GM12873 (cell line): Measurements from ENCODE around the gene SNRPE.

Experiments
- CTCF ChIP-seq: IDR thresholded peaks from 2 replicates; pipeline ENCODE4 v1.5.1; 2012; ENCODE audit warnings: low read depth, mild to moderate bottlenecking, moderate library complexity, low read length, control low read depth; ENCODE audit not compliant: insufficient read depth; ENCODE audit errors: missing control alignments

SNRPE gene

GRCh38 chr1:203861379-203862184 lies at the start of gene SNRPE:
Gene SNRPE, plus strand, starts transcription at chr1:203861599. Its CDS starts 61 bp downstream, at chr1:203861660.
- peak; percentile 93 for TF ChIP-seq CTCF

- no peak for TF ChIP-seq CTCF
These were observed 47.6 kb upstream of the SNRPE start for GRCh38 chr1:203813581-203814341.

DNA sequence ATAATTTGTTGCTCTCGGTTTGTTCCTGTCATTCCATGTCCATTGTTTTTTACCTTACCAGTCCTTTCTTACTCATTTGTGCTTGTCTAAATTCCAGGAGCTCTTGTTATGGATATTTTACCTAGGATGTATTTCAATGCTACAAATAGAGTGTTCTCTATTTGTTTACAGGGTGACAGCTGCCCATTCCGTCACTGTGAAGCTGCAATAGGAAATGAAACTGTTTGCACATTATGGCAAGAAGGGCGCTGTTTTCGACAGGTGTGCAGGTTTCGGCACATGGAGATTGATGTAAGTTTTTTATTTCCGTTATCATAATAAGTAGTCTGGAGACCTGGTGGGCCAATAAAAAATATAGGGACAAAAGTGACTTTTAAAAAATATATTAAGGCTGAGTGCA lies 43.0 kb upstream of the SNRPE start:
- TF ChIP-seq CTCF = no peak

GRCh38 chr1:203823306-203823705 lies 38.1 kb upstream of the SNRPE start:
- no peak for TF ChIP-seq CTCF

DNA sequence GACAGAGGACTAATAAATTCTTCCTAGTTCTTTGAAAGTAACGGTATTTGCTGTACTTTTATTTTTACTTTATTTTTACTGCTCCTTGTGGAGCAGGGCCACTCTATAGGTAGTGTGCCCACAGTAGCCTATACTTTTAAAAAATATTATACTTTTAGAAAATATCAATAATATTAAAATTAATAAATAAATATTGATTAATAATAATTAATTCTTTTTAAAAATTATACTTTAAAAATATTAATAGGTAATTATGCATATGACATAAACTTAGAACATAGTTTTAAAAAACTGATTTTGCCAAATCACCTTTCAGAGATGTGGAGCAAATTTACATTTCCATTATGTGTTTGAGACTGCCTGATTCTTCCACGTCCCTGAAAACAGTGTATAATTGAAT lies 35.2 kb upstream of the SNRPE start:
- TF ChIP-seq CTCF = no peak

DNA sequence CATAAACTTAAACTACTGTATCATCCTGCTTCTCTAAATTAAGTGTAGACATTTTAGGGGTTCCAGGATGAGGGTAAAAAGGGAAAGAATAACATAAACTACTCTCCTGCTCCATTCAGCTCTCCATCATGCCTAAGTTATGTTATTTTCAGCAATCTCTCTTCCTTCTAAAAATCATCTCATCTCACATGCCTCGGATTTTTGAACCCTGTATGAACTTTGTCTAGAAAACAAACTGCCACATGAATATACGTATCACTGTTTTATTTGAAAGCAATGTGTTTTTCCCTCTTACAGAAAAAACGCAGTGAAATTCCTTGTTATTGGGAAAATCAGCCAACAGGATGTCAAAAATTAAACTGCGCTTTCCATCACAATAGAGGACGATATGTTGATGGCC lies 33.4 kb upstream of the SNRPE start:
- TF ChIP-seq CTCF = no peak

DNA sequence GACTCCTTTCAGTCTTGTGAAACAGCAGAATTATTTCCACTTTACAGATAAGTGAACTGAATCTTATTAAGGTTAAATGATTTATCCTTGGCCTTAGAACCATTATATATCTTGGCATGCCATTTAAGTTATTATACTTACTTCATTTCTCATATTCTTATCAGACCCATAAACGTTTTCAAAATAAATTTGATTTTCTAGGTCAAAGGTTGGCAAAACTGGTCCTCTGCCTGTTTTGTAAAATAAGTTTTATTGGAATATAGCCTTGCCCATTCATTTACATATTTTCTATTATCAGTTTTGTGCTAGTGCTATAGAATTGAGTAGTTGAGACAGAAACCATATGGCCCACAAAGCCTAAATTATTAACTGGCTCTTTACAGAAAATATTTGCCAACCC lies 32.9 kb upstream of the SNRPE start:
- TF ChIP-seq CTCF = no peak
